Neural progenitor cell (in vitro differentiated cells): ENCODE results near the gene MED13. TPM values are rescaled to one million over a fixed set of nuclear protein-coding genes. Genes with fewer than 3 reads are reported as not detected.

Experiments used
- DNase-seq: peaks from one replicate; pipeline ENCODE4 v3.0.0-alpha.2; 2016; ENCODE audit warnings: low spot score
- H2AFZ ChIP-seq: fragments of 200-600 bp; sonication (generic); replicated peaks from 2 replicates; pipeline ENCODE4 v1.6.1; 2016; ENCODE audit warnings: antibody characterized with exemption
- H3F3A ChIP-seq: fragments of 200-600 bp; sonication (generic); 2 replicates; pipeline ENCODE4 v1.6.1; 2016; ENCODE audit warnings: antibody characterized with exemption, low read depth
- H3K27ac ChIP-seq: fragments of 200-600 bp; sonication (generic); 2 replicates; pipeline ENCODE4 v1.5.1; 2016; ENCODE audit warnings: mild to moderate bottlenecking
- H3K27me3 ChIP-seq: fragments of 200-600 bp; sonication (generic); 2 replicates; pipeline ENCODE4 v1.6.1; 2016; ENCODE audit warnings: mild to moderate bottlenecking, moderate library complexity
- H3K36me3 ChIP-seq: fragments of 200-600 bp; sonication (generic); 2 replicates; pipeline ENCODE4 v1.5.1; 2016
- H3K4me1 ChIP-seq: fragments of 200-600 bp; sonication (generic); 2 replicates; pipeline ENCODE4 v1.6.1; 2016; ENCODE audit warnings: mixed run types
- H3K4me2 ChIP-seq: fragments of 200-600 bp; sonication (generic); 2 replicates; pipeline ENCODE4 v1.6.1; 2016
- H3K4me3 ChIP-seq: fragments of 200-600 bp; sonication (generic); 2 replicates; pipeline ENCODE4 v1.5.1; 2016
- H3K79me2 ChIP-seq: fragments of 200-600 bp; sonication (generic); 2 replicates; pipeline ENCODE4 v1.6.1; 2016; ENCODE audit warnings: low read depth
- H3K9ac ChIP-seq: fragments of 200-600 bp; sonication (generic); 2 replicates; pipeline ENCODE4 v1.6.1; 2016
- H3K9me3 ChIP-seq: fragments of 200-600 bp; sonication (generic); 2 replicates; pipeline ENCODE4 v1.5.1; 2016; ENCODE audit warnings: low read depth
- H4K20me1 ChIP-seq: fragments of 200-600 bp; sonication (generic); 2 replicates; pipeline ENCODE4 v1.6.1; 2016; ENCODE audit warnings: low read depth
- H3K27ac Mint-ChIP-seq: 3 replicates; pipeline ENCODE4 v1.8.0; 2021; ENCODE audit warnings: mixed read lengths
- H3K27me3 Mint-ChIP-seq: 2 replicates; pipeline ENCODE4 v1.8.0; 2022; ENCODE audit warnings: low read depth, mild to moderate bottlenecking, inconsistent platforms, moderate library complexity, mixed read lengths; ENCODE audit not compliant: insufficient read depth
- H3K36me3 Mint-ChIP-seq: 3 replicates; pipeline ENCODE4 v1.8.0; 2021; ENCODE audit warnings: mixed read lengths
- H3K4me1 Mint-ChIP-seq: 3 replicates; pipeline ENCODE4 v1.8.0; 2021; ENCODE audit warnings: mixed read lengths
- H3K4me3 Mint-ChIP-seq: 3 replicates; pipeline ENCODE4 v1.8.0; 2021; ENCODE audit warnings: mild to moderate bottlenecking, moderate library complexity, mixed read lengths
- H3K9me3 Mint-ChIP-seq: 3 replicates; pipeline ENCODE4 v1.8.0; 2020; ENCODE audit warnings: mixed read lengths
- EZH2 ChIP-seq: fragments of 200-600 bp; sonication (generic); IDR thresholded peaks from 2 replicates; pipeline ENCODE4 v1.6.1; 2017; ENCODE audit warnings: antibody characterized with exemption, mild to moderate bottlenecking, moderate library complexity
- EZH2phosphoT487 ChIP-seq: fragments of 200-600 bp; sonication (generic); IDR thresholded peaks from 2 replicates; pipeline ENCODE4 v1.6.1; 2017; ENCODE audit warnings: antibody characterized with exemption
- total RNA-seq: library from RNA; depleted of rRNA; stranded (reverse); fragments of >200 nt; gene quantifications from 2 replicates; pipeline ENCODE4 v1.2.3, GENCODE V29; 2015; ENCODE audit warnings: low replicate concordance
- TF ChIP-seq, protein P1 (sequence below): fragments of 200-600 bp; sonication (generic); IDR thresholded peaks from 2 replicates; pipeline ENCODE4 v1.5.1; 2017; ENCODE audit warnings: antibody characterized with exemption, mild to moderate bottlenecking

Gene MED13
- total RNA-seq, 1 donor from 2014 or later, result 59.9 TPM

DNA sequence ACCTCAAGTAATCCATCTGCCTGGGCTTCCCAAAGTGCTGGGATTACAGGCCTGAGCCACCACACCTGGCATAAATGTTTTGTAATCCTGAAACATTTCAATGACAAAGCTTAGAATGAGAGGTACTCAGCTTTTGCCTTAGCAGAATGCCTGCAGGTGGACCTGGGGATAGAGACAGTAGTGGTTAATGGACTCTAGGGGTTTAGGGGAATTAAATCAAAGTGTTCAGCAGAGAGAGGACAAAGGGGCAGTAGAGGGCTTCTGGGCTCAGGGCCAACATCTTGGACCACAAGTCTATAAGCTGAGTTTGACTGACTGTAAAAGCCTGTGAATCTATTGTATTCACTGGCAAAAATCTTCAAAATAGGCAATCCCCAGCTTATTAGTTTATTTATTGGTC, 36.0 kb upstream of the MED13 start:
- no peaks in the 10 kb centered on the region for H3K27me3 ChIP-seq
- no peaks in the 10 kb centered on the region for H3K36me3 Mint-ChIP-seq

DNA sequence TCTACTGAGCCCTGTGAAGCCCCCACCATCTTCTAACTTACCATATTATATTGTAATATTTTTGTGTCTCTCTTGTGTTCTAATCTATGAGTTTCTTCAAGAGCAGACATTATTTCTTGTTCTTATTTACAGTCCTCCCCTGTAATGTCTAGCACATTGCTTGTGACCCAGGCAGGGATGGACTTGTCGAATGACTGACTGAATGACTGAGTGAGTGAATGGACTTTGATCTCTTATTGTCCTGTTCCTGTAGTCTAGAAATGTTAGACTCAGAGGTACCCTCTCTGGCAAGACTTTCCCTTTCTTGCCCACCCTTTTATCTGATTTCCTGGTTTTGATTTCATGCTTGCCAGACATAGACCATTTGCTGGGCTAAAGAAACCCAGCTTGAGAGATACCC, 35.0 kb upstream of the MED13 start:
- TF ChIP-seq, protein P1, sequence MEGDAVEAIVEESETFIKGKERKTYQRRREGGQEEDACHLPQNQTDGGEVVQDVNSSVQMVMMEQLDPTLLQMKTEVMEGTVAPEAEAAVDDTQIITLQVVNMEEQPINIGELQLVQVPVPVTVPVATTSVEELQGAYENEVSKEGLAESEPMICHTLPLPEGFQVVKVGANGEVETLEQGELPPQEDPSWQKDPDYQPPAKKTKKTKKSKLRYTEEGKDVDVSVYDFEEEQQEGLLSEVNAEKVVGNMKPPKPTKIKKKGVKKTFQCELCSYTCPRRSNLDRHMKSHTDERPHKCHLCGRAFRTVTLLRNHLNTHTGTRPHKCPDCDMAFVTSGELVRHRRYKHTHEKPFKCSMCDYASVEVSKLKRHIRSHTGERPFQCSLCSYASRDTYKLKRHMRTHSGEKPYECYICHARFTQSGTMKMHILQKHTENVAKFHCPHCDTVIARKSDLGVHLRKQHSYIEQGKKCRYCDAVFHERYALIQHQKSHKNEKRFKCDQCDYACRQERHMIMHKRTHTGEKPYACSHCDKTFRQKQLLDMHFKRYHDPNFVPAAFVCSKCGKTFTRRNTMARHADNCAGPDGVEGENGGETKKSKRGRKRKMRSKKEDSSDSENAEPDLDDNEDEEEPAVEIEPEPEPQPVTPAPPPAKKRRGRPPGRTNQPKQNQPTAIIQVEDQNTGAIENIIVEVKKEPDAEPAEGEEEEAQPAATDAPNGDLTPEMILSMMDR, result no peak
- TF ChIP-seq EZH2, result no peak
- Histone ChIP-seq H3K27ac (no peak overlapping the region), H4K20me1 (no peaks in the 10 kb centered on the region), H3K36me3 (no peaks in the 10 kb centered on the region), H3K79me2 (no peaks in the 10 kb centered on the region), H3F3A (no peaks in the 10 kb centered on the region), H3K4me1 (no peaks in the 10 kb centered on the region), H3K4me2 (no peak overlapping the region), H3K9ac (no peak overlapping the region), H3K27me3 (no peaks in the 10 kb centered on the region), H3K9me3 (no peaks in the 10 kb centered on the region), H2AFZ (no peak overlapping the region), H3K4me3 (no peak overlapping the region)
- no peak for DNase-seq
- no peaks in the 10 kb centered on the region for H3K36me3 Mint-ChIP-seq
- no peaks in the 10 kb centered on the region for H3K9me3 Mint-ChIP-seq
- H3K27me3 Mint-ChIP-seq, result peaks cover 2% of the 10 kb centered on the region
- H3K4me1 Mint-ChIP-seq, result peaks cover 11% of the 10 kb centered on the region
- no peak overlapping the region for H3K27ac Mint-ChIP-seq
- no peak overlapping the region for H3K4me3 Mint-ChIP-seq

More for the DNA sequence above, 36.0 kb upstream of the MED13 start:
- no peak for DNase-seq
- H3K9me3 Mint-ChIP-seq, result no peaks in the 10 kb centered on the region
- no peak for TF ChIP-seq EZH2
- Histone ChIP-seq H3K4me1 (no peaks in the 10 kb centered on the region), H3K9ac (no peak overlapping the region), H2AFZ (no peak overlapping the region), H4K20me1 (no peaks in the 10 kb centered on the region), H3K9me3 (no peaks in the 10 kb centered on the region), H3K27ac (no peak overlapping the region), H3F3A (no peaks in the 10 kb centered on the region), H3K36me3 (no peaks in the 10 kb centered on the region), H3K4me2 (no peak overlapping the region), H3K4me3 (no peak overlapping the region), H3K79me2 (no peaks in the 10 kb centered on the region)
- peaks cover 4% of the 10 kb centered on the region for H3K27me3 Mint-ChIP-seq
- no peak overlapping the region for H3K4me3 Mint-ChIP-seq
- H3K4me1 Mint-ChIP-seq, result peaks cover 11% of the 10 kb centered on the region
- peak overlapping the region; percentile 52 for H3K27ac Mint-ChIP-seq

DNA sequence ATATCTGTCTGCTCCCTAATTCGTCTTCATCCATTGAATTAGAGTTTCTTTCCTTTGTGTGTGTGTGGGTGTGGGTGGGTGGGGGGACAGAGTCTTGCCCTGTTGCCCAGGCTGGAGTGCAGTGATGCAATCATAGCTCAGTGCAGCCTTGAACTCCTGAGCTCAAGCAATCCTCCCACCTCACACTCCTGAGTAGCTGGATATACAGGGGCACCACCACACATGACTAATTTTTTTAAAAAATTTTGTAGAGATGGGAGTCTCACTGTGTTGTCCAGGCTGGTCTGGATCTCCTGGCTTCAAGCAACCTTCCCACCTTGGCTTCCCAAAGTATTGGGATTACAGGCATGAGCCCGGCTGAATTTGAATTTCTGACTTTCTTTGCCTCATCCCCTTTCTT, 34.5 kb upstream of the MED13 start:
- no peak overlapping the region for H3K27ac ChIP-seq
- Mint-ChIP-seq H3K9me3 (no peaks in the 10 kb centered on the region), H3K27ac (no peak overlapping the region), H3K36me3 (no peaks in the 10 kb centered on the region), H3K4me1 (peaks cover 11% of the 10 kb centered on the region), H3K27me3 (peaks cover 2% of the 10 kb centered on the region), H3K4me3 (no peak overlapping the region)
- H3K4me3 ChIP-seq, result no peak overlapping the region
- H3K4me2 ChIP-seq, result no peak overlapping the region
- no peak for TF ChIP-seq EZH2
- TF ChIP-seq, protein P1, result no peak
- TF ChIP-seq EZH2phosphoT487, result no peak
- H3K9me3 ChIP-seq, result no peaks in the 10 kb centered on the region
- no peaks in the 10 kb centered on the region for H3K36me3 ChIP-seq
- DNase-seq, result no peak
- H4K20me1 ChIP-seq, result no peaks in the 10 kb centered on the region
- H3F3A ChIP-seq, result no peaks in the 10 kb centered on the region
- no peaks in the 10 kb centered on the region for H3K4me1 ChIP-seq
- no peaks in the 10 kb centered on the region for H3K79me2 ChIP-seq
- H3K9ac ChIP-seq, result no peak overlapping the region
- no peak overlapping the region for H2AFZ ChIP-seq
- no peaks in the 10 kb centered on the region for H3K27me3 ChIP-seq

DNA sequence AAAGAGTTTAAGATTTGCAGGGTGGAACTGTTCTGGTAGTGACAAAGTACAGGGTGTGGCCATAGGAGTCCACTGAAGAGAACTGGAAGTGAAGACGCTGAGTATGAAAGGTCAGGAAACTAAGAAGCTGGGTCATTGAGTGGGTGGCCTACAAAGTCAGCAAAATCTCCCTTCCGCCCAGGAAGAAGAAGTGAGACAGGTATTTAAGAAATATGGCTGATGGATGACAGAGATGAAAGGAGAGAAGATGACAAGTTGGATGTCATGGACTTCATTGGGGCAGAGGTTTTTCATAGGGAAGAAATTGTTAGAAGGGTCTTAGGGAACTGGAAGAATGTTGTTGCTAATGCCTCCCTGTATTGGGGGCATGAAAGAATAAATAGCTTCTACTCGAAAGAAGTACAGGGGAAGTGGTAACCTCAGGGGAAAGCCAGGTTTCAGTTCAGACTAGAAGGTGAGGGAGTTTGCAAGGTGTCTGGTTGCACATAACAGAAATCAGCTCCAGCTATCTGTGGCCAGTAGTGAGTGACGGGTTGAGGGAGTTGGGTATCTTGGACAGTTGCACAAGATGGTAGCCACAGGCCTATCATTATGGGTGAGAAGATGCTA, 33.6 kb upstream of the MED13 start:
- Mint-ChIP-seq H3K27ac (no peak overlapping the region), H3K4me3 (no peak overlapping the region), H3K36me3 (no peaks in the 10 kb centered on the region), H3K9me3 (no peaks in the 10 kb centered on the region), H3K27me3 (peaks cover 2% of the 10 kb centered on the region), H3K4me1 (peaks cover 11% of the 10 kb centered on the region)
- no peak for DNase-seq
- H3K36me3 ChIP-seq, result no peaks in the 10 kb centered on the region
- no peaks in the 10 kb centered on the region for H3K79me2 ChIP-seq
- TF ChIP-seq, protein P1, result no peak
- TF ChIP-seq EZH2 (no peak), EZH2phosphoT487 (no peak)
- H2AFZ ChIP-seq, result no peak overlapping the region
- H3K9me3 ChIP-seq, result no peaks in the 10 kb centered on the region
- no peak overlapping the region for H3K27ac ChIP-seq
- H3K4me3 ChIP-seq, result no peak overlapping the region
- no peak overlapping the region for H3K4me2 ChIP-seq
- no peaks in the 10 kb centered on the region for H3F3A ChIP-seq
- no peak overlapping the region for H3K9ac ChIP-seq
- H3K4me1 ChIP-seq, result no peaks in the 10 kb centered on the region
- H3K27me3 ChIP-seq, result no peaks in the 10 kb centered on the region
- H4K20me1 ChIP-seq, result no peaks in the 10 kb centered on the region
